GM21423 (cell line): Measurements from ENCODE around the gene B4GALT4.
"Not testable (repeated sequence)": the region's sequence is repeated elsewhere in the genome, so short reads cannot be mapped to it uniquely, and the experiment has no call there.

ENCODE experiments used
- ATAC-seq: cut with Tn5 transposase; IDR thresholded peaks from one replicate; pipeline ENCODE4 v1.9.1; 2021; ENCODE audit warnings: mild to moderate bottlenecking, moderate library complexity; ENCODE audit not compliant: unreplicated experiment

B4GALT4 gene, protein sequence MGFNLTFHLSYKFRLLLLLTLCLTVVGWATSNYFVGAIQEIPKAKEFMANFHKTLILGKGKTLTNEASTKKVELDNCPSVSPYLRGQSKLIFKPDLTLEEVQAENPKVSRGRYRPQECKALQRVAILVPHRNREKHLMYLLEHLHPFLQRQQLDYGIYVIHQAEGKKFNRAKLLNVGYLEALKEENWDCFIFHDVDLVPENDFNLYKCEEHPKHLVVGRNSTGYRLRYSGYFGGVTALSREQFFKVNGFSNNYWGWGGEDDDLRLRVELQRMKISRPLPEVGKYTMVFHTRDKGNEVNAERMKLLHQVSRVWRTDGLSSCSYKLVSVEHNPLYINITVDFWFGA

DNA sequence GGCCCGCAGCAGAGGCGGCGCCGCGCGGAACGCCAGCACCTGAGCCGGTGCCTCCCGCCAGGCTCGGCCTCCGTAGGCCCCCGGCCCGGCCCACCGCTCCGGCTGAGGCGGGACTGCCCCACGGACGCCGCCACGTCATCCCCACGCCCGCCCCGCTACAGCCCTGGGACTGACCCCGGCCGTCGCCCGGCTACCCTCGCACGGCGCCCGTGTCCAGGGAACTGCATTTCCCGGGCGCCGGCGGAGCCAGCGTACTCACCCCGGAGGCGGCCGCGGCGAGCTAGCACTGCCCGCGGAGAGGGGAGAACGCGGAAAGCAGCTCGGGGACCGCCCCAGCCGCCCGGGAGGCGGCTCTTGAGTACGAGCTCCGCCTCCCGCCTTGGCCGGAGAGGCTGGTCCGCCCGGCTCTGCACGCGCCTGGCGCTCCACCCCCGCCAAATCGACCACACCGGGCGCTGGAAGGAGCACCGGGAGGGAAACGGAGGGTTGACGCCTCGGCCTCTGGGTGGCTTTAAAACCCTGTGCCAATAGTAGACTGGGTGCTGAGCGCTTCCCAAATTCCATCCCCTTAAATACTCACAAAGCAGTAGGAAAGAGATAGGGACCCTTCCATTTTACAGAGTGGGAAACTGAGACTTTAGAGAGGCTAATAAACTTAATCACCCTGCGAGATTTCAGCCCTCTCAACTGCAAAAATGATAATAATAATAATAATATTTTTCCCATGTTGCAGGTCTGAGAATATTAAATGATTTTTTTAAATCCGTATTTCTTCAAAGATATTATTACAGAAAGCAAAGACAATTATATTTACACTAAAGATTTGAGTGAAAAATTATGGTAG is at the start of gene B4GALT4:
B4GALT4 (minus strand) TSS at position 288 of the 844 bp plus-strand sequence. CDS start 10,779 bp downstream, outside the sequence.
- ATAC-seq, result peak; percentile 87

DNA sequence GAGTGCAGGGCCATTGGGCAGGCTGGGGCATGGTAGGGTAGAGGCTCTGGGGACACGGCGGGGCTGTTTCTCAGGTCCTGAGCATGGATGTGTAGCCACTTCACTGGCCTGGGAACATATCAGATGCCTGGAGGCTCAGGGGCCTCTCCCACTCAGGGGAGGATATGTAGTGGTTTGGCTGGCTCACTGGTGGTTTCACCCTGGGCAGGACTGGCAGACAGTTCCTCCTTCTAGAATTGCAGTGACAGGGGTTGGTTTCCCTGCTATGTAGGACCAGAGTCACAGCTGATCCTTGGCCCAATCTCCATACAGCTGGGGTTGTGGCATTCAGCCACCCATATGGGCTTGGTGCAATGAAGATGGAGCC is 48.7 kb upstream of the B4GALT4 start:
- no peak for ATAC-seq

DNA sequence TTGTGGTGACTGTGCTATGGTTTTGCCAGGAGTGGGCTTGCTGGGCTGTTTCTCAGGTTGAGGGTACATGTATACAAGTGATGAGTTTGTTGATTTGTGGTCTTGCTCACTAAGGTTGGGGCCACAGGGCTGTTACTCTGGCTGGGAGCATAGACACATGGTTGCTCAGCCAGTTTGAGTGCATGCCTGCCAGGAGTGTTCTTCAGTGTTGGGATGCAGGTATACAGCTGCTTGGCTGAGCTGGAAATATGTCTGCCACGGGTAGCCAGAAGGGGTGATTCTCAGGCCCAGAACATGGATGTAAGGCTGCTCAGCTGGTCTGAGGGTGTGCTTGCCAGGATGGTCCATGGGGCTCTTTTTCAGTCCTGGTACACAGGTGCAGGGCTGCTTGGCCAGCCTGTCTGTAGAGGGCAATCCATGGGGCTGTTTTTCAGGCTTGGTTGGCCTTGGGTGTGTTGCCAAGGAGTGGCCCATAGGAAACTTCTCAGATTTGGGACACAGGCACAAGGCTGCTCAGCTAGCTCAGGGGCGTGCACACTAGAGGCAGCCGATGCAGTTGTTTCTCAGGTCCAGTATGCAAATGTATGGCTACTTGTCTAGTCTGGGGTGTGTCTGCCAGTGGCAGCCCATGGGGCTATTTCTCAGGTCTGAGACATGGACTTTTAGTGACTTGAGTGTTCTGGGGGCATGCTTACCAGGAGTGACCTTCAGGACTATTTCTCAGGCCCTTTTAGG is 48.2 kb upstream of the B4GALT4 start:
- no peak for ATAC-seq

DNA sequence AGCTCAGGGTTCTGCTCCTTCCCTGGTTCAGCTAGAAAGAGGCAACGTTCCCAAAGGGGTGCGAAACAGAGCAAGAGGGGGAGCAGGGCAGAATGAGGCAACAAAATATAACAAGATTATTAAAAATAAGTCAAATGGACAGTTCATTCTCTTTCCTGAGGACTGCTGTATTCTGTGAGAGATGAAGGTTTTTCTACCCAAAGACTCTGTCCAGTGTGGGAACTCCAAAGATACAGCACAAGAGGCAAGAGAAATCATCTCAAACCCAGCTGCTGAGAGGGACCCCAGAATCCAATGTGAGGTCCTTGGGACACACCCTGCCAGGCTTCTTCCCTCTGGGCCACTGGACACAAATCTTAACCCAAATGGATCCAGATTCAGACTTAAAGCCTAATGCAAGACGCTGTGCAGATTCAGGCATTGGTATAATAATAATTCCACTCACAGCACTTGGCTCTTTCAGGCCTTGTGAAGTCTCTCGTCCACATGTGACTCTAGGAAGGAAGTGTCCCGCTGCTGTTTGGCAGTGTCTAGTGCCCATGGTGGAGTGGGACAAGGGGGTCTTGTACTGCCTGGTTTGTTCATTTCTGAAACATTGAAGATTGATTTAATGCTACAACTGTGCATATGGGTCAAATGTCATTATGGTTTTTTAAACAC is 39.0 kb upstream of the B4GALT4 start:
- no peak for ATAC-seq

DNA sequence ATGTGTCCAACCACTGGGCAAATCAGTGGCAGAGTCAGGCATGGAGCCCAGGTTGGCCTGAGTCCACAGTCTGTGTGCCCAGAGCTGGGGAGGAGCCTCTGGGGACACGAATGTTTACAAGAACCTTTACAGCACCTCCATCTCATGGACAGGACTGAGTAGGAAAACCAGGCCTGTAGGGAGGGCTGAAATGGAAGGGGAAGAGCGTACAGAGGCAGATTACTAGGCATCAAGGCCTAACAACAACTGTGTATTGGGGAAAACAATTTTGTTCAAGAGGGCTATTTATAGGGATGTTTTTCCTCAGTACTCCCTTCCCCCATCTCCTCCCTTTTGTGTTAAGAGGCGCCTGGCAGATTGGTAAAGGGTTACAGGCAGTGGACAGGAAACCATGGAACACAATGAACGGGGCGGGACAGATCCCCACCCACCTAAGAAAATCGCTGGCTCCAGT is 38.5 kb upstream of the B4GALT4 start:
- ATAC-seq, result no peak

DNA sequence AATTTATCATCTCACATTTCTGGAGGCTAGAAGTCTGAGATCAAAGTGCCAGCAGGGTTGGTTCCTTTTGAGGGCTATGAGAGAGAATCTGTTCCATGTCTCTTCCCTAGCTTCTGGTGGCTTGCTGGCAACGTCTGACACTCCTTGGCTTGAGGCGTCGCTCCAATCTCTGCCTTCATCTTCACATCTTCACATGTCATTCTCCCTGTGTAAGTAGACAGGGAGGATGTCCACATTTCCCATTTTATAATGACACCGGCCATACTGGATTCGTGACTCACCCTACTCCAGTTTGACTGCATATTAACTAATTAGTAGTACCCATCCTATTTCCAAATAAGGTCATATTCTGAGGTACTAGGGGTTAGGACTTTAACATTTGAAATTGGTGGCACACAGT is 36.0 kb upstream of the B4GALT4 start:
- ATAC-seq, result no peak

DNA sequence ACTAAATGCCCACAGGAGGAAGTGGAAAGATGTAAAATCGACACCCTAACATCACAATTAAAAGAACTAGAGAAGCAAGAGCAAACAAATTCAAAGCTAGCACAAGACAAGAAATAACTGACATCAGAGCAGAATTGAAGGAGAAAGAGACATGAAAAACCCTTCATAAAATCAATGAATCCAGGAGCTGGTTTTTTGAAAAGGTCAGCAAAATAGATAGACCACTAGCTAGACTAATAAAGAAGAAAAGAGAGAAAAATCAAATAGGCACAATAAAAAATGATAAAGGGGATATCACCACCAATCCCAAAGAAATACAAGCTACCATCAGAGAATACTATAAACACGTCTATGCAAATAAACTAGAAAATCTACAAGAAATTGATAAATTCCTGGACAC is 29.5 kb upstream of the B4GALT4 start:
- not testable (repeated sequence) for ATAC-seq

DNA sequence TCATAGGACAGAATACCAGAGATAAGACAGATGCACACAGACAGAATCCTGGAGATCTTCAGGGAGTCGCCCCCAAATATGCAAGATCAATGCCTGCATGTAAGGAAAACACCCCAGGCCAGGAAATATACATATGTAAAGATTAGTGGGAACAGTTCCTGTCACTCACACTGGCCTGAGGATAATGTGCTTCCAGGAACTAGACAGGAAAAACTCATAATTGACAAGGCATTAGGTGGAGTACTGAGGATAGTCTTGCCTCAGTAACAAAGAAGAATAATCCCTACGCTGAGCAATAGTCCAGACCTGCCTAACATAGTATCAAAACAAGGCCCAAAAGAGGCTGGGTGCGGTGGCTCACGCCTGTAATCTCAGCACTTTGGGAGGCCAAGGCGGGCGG is 20.4 kb upstream of the B4GALT4 start:
- no peak for ATAC-seq

DNA sequence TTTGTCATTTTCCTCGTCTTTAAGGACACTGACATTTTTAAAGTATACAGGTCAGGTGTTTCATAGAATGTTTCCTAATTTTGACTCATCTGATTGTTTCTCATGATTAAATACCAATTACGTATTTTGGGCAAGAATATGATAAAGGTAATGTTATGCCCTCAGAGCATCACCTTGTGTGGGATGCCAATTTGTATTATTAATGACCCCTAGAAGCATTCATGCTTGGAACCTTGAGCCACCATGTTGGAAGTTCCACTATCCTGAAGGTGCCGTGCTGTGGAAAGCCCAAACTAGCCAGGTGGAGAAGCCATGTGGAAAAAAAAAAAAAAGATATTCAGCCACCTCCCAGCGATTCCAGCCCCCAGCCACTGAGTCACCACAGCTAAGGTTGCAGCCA is 19.1 kb upstream of the B4GALT4 start:
- no peak for ATAC-seq

DNA sequence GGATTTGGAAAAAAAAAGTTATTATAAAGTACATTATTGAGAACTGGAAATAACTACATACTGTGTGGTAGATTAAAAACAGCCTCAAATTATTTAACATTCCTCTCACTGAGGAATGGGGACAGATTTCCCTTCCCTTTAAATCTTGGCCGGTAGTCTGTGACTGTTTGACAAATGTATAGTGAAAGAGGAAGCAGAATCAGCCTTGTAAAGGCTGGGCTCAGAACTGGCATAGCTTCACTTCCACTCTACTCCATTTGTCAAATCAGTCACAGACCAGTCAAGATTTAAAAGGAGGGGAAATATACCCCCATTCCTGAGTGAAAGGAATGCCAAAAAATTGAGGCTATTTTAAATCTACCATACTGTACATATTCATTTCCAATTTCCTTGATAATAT is 18.2 kb upstream of the B4GALT4 start:
- peak; percentile 93 for ATAC-seq

DNA sequence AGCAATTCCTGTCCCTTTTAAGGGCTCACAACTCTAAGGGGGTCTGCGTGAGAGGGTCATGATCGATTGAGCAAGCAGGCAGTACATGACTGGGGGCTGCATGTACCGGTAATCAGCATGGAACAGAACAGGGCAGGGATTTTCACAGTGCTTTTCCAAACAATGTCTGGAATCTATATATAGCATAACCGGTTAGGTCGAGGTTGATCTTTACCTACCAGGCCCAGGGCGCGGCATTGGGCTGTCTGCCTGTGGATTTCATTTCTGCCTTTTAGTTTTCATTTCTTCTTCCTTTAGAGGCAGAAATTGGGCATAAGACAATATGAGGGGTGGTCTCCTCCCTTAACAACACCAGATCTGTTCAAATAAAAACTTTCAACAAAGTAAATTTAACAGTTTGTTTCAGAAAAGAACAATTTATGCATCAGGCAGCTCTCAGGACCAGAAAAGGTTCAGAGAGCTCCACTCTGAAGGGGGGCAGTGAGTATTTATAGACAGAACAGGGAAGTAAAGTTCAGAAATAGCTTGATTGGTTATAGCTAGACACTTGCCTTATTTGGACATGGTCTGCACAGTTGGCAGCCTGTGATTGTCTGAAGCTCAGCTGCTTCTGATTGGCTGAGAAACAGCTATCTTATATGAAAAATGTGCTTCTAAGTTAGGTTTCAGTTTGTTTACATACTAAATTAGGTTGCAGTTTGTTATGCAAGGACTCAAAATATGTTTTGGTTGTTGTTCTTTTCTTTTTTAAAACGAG is 17.2 kb upstream of the B4GALT4 start:
- peak; percentile 54 for ATAC-seq

DNA sequence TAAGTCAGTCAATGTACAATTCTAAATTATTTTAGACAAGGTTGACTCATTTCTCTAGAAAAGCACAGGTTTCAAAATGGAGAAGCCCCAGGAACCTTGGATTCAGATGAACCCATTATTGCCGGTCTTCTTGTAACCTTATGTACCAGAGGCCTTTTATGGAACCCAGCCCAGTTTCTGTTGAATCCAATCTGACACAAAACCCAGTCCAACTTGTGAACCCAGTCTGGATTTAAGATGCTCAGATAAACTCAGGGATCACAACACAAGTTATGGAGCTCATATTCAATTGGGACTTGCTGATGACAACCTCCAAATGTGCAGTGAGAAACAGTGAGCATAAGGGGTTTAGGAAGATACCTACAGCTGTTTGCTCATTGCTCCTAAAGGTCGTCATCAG is 16.4 kb upstream of the B4GALT4 start:
- ATAC-seq, result no peak

DNA sequence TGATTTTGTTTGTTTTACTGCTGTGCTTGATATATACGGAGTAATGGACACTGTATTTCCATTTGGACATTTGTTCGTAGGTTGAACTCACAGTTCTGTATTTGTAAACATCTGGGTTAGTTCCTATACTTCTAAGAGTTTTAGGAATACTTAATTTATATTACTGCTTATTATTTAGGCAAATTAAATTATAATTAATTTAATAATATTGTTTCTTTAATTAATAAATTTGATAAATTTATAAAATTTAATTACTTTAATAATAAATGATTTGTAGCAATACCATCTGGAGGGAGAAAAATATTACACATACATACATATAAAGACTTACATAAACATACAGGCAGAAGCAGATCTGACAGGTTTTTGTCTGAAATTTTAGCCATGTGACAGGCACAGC is 14.5 kb upstream of the B4GALT4 start:
- ATAC-seq, result no peak

DNA sequence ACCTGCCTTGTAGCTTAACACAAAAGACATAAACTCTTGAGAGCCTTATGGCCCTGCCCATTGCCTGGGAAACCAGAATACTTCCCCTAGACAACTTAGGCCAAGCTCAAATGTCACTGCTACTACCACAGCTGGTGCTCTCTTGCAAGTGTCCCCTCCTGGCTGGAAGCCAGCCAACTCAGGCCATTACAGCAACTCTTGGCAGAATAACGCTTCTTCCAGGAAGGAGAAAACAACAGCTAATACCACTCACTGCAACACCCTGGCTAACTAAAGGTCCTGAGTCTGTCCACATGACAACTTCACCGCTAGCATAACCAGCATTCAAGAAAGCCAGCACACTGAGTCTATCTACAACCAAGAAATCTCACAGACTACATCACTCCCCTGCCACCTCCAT is 5.1 kb upstream of the B4GALT4 start:
- ATAC-seq, result no peak

DNA sequence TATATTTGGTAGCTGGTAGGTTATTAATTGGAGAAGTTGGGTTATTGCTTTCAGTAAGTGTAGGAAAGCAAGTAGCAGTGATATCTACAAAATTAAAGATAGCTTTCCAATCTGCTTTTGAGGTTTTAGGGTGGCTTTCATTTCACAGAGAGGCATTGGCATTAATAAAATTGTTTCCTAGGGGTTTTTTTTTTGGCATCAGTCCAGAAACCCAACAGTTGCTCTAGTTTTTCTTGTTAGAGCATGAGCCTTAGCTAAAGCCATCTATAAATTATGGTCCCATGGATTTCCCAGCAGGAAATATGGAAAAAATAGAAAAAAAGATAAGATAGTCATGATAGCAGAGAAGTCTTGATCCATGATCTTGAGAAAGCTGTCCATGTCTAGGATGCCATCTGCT is 3.0 kb upstream of the B4GALT4 start:
- no peak for ATAC-seq

DNA sequence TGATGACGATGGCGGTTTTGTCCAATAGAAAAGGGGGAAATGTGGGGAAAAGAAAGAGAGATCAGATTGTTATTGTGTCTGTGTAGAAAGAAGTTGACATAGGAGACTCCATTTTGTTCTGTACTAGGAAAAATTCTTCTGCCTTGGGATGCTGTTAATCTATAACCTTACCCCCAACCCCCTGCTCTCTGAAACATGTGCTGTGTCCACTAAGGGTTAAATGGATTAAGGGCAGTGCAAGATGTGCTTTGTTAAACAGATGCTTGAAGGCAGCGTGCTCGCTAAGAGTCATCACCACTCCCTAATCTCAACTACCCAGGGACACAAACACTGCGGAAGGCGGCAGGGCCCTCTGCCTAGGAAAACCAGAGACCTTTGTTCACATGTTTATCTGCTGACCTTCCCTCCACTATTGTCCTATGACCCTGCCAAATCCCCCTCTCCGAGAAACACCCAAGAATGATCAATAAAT is 2.4 kb upstream of the B4GALT4 start:
- ATAC-seq, result not testable (repeated sequence)

DNA sequence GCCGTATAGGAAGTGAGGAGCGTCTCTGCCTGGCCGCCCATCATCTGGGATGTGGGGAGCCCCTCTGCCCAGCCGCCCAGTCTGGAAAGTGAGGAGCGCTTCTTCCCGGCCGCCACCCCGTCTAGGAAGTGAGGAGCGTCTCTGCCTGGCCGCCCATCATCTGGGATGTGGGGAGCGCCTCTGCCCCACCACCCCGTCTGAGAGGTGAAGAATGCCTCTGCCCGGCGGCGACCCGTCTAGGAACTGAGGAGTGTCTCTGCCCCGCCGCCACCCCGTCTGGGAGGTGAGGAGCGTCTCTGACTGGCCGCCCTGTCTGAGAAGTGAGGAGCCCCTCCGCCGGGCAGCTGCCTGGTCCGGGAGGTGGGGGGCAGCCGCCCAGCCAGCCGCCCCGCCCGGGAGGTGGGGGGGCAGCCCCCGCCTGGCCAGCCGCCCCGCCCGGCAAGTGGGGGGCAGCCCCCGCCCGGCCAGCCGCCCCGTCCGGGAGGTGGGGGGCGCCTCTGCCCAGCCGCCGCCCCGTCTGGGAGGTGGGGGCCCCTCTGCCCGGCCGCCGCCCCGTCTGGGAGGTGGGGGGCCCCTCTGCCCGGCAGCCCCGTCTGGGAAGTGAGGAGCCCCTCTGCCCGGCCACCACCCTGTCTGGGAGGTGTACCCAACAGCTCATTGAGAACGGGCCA is 1.8 kb upstream of the B4GALT4 start:
- ATAC-seq, result not testable (repeated sequence)

DNA sequence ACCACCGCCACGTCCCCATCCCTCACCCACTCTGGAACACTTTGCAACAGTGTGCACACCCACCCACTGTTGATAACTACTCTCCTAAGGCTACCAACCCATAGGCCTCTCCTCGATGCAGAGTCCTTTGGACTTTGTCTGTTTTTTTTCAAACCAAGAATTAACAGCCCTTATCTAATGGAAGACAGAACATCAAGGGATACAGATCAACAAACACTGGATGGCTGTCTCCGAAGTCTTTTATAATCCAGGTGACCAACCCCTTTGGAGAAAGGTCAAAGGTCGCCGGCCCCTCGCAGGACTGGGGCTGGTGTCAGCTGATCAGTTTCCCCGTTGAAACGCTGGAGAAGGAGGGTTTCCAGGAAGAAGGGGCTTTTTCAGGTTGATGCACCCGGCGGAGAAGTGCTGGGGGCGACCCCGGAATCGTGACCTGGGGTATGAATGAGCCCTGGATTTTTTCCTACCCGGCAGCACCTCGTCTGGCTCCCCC is 532 bp downstream of the B4GALT4 start:
- ATAC-seq, result peak; percentile 13

DNA sequence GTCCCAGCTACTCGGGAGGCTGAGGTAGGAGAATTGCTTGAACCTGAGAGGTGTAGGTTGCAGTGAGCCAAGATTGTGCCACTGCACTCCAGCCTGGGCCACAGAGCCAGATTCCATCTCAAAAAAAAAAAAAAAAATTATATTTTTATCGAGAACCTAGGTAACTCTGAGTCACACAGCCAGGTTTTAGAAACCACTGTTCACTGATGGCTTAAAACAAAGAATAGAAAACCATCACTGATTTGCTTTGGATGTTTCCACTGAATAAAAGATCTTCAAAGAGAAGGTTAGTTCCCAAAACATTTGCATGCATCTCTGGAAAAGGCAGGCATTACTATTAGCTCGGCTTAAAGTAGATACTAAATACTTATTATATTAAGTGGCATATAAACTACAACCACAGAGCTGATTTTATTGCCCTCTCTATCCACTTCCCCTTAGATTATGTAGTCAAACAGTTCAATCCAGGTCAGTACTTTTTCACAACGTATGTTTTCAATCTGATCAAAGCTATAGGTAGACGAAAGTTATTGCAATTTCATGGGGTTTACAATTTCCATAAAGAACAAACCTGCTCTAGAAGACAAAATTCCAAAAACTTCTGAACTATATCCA is 1.4 kb downstream of the B4GALT4 start:
- ATAC-seq, result no peak
